Activated naive CD4-positive, alpha-beta T cell treated with anti-CD3 and anti-CD28 coated beads, Interleukin-2, amount 50 U/mL, for 72 hours (primary cell): Measurements from ENCODE around the gene ULK4. TPM values are rescaled to one million over a fixed set of nuclear protein-coding genes. Genes with fewer than 3 reads are reported as not detected.
"Not testable (repeated sequence)": the region's sequence is repeated elsewhere in the genome, so short reads cannot be mapped to it uniquely, and the experiment has no call there.

Experiments used
- ATAC-seq, 2 donors: fragments of 150-1000 bp; cut with Tn5 transposase; 2 replicates each; pipeline ENCODE4 v1.10.0; 2021; ENCODE audit warnings: mild to moderate bottlenecking in 2 of 2, moderate library complexity in 2 of 2
- DNase-seq, 2 donors: peaks; one replicate each; pipeline ENCODE4 v3.0.0; 2021 to 2022; ENCODE audit warnings: low spot score in 2 of 2
- H3K27ac Mint-ChIP-seq, 2 donors: one replicate each; pipeline ENCODE4 v1.8.0; 2022; ENCODE audit warnings: mild to moderate bottlenecking in 2 of 2, mixed read lengths in 2 of 2
- H3K36me3 Mint-ChIP-seq, 2 donors: one replicate each; pipeline ENCODE4 v1.8.0; 2022; ENCODE audit warnings: mixed read lengths in 2 of 2
- H3K9me3 Mint-ChIP-seq, 2 donors: one replicate each; pipeline ENCODE4 v1.8.0; 2022; ENCODE audit warnings: mixed read lengths in 2 of 2
- total RNA-seq, 2 donors: library from RNA; stranded (reverse); gene quantifications; one replicate each; pipeline ENCODE4 v1.2.3, GENCODE V29; 2022

The ULK4 gene
- total RNA-seq, 2 donors from 2014 or later, result 8.1 to 8.9 TPM

- Mint-ChIP-seq H3K27ac (no peak overlapping the region), H3K9me3 (peaks cover 14 to 16% of the 10 kb centered on the region in 2 donors), H3K36me3 (peaks cover 31 to 34% of the 10 kb centered on the region in 2 donors)
- DNase-seq (no peak), ATAC-seq (no peak)
Observed at GRCh38 chr3:41668379-41668778, 293.5 kb downstream of the ULK4 start.

- peaks cover 10 to 11% of the 10 kb centered on the region in 2 donors for H3K9me3 Mint-ChIP-seq
- peaks cover 23 to 27% of the 10 kb centered on the region in 2 donors for H3K36me3 Mint-ChIP-seq
- no peak overlapping the region for H3K27ac Mint-ChIP-seq
- ATAC-seq, result no peak
- DNase-seq, result no peak
Observed at GRCh38 chr3:41662288-41662687, 299.6 kb downstream of the ULK4 start.

GRCh38 chr3:41661796-41662195 lies 300.1 kb downstream of the ULK4 start:
- no peak for DNase-seq
- ATAC-seq, result no peak
- Mint-ChIP-seq H3K36me3 (peaks cover 23 to 27% of the 10 kb centered on the region in 2 donors), H3K9me3 (peaks cover 10 to 11% of the 10 kb centered on the region in 2 donors), H3K27ac (no peak overlapping the region)

GRCh38 chr3:41660510-41660909 lies 301.4 kb downstream of the ULK4 start:
- Mint-ChIP-seq H3K27ac (no peak overlapping the region), H3K9me3 (peaks cover 4 to 5% of the 10 kb centered on the region in 2 donors), H3K36me3 (peaks cover 11 to 14% of the 10 kb centered on the region in 2 donors)
- DNase-seq (no peak), ATAC-seq (no peak)

GRCh38 chr3:41653571-41654239 lies 308.2 kb downstream of the ULK4 start:
- peaks cover 0 to under 1% of the 10 kb centered on the region in 2 donors for H3K9me3 Mint-ChIP-seq
- DNase-seq (no peak), ATAC-seq (no peak)
- peaks cover 2 to 4% of the 10 kb centered on the region in 2 donors for H3K36me3 Mint-ChIP-seq
- H3K27ac Mint-ChIP-seq, result no peak overlapping the region

- ATAC-seq (no peak), DNase-seq (no peak)
- H3K27ac Mint-ChIP-seq, result no peak overlapping the region
- H3K36me3 Mint-ChIP-seq, result peaks cover 6 to 12% of the 10 kb centered on the region in 2 donors
- peaks cover 3 to 6% of the 10 kb centered on the region in 2 donors for H3K9me3 Mint-ChIP-seq
Observed at GRCh38 chr3:41652931-41653330, 309.0 kb downstream of the ULK4 start.

- Mint-ChIP-seq H3K27ac (no peak overlapping the region), H3K9me3 (peaks cover 3 to 6% of the 10 kb centered on the region in 2 donors), H3K36me3 (peaks cover 6 to 12% of the 10 kb centered on the region in 2 donors)
- ATAC-seq (no peak), DNase-seq (no peak)
Observed at GRCh38 chr3:41652506-41652905, 309.4 kb downstream of the ULK4 start.

- no peak for DNase-seq
- Mint-ChIP-seq H3K36me3 (peaks cover 7 to 14% of the 10 kb centered on the region in 2 donors), H3K9me3 (peaks cover 3 to 8% of the 10 kb centered on the region in 2 donors), H3K27ac (no peak overlapping the region)
- no peak for ATAC-seq
Observed at GRCh38 chr3:41651718-41652117, 310.2 kb downstream of the ULK4 start.

GRCh38 chr3:41650406-41650805 lies 311.5 kb downstream of the ULK4 start:
- H3K9me3 Mint-ChIP-seq, result peaks cover 4 to 18% of the 10 kb centered on the region in 2 donors
- peaks cover 13 to 28% of the 10 kb centered on the region in 2 donors for H3K36me3 Mint-ChIP-seq
- no peak overlapping the region for H3K27ac Mint-ChIP-seq
- no peak for DNase-seq
- no peak for ATAC-seq

GRCh38 chr3:41649129-41649739 lies 312.7 kb downstream of the ULK4 start:
- H3K36me3 Mint-ChIP-seq, result peaks cover 13 to 32% of the 10 kb centered on the region in 2 donors
- no peak overlapping the region for H3K27ac Mint-ChIP-seq
- ATAC-seq, result no peak

GRCh38 chr3:41647730-41648129 lies 314.2 kb downstream of the ULK4 start:
- not testable (repeated sequence) for DNase-seq, ATAC-seq, H3K27ac Mint-ChIP-seq
- H3K36me3 Mint-ChIP-seq, result peaks cover 13 to 32% of the 10 kb centered on the region in 2 donors
- peaks cover 7 to 26% of the 10 kb centered on the region in 2 donors for H3K9me3 Mint-ChIP-seq

More at GRCh38 chr3:41649129-41649739, 312.7 kb downstream of the ULK4 start:
- no peak for DNase-seq
- H3K9me3 Mint-ChIP-seq, result peaks cover 7 to 23% of the 10 kb centered on the region in 2 donors

- Mint-ChIP-seq H3K9me3 (peaks cover under 1 to 6% of the 10 kb centered on the region in 2 donors), H3K27ac (no peak overlapping the region), H3K36me3 (peaks cover 0 to 1% of the 10 kb centered on the region in 2 donors)
- ATAC-seq, result no peak
- DNase-seq, result no peak
Observed at GRCh38 chr3:41640076-41640475, 321.8 kb downstream of the ULK4 start.

GRCh38 chr3:41638381-41638780 lies 323.5 kb downstream of the ULK4 start:
- H3K27ac Mint-ChIP-seq, result no peak overlapping the region

GRCh38 chr3:41632700-41633099 lies 329.2 kb downstream of the ULK4 start:
- Mint-ChIP-seq H3K9me3 (no peaks in the 10 kb centered on the region), H3K36me3 (no peaks in the 10 kb centered on the region), H3K27ac (peak overlapping the region in 1 of 2 donors; percentile 62)
- DNase-seq (no peak), ATAC-seq (no peak)

More at GRCh38 chr3:41638381-41638780, 323.5 kb downstream of the ULK4 start:
- DNase-seq, result no peak
- ATAC-seq, result no peak
- Mint-ChIP-seq H3K36me3 (no peaks in the 10 kb centered on the region), H3K9me3 (peaks cover 0 to 1% of the 10 kb centered on the region in 2 donors)

- Mint-ChIP-seq H3K36me3 (no peaks in the 10 kb centered on the region), H3K27ac (no peak overlapping the region), H3K9me3 (no peaks in the 10 kb centered on the region)
- DNase-seq (no peak), ATAC-seq (no peak)
Observed at GRCh38 chr3:41630708-41631107, 331.2 kb downstream of the ULK4 start.

GRCh38 chr3:41629986-41630385 lies 331.9 kb downstream of the ULK4 start:
- no peak for ATAC-seq

GRCh38 chr3:41629072-41629471 lies 332.8 kb downstream of the ULK4 start:
- Mint-ChIP-seq H3K27ac (peak overlapping the region in 1 of 2 donors; percentile 57), H3K9me3 (no peaks in the 10 kb centered on the region), H3K36me3 (no peaks in the 10 kb centered on the region)
- DNase-seq, result no peak
- ATAC-seq, result no peak

More at GRCh38 chr3:41629986-41630385, 331.9 kb downstream of the ULK4 start:
- no peak for DNase-seq
- Mint-ChIP-seq H3K27ac (no peak overlapping the region), H3K9me3 (no peaks in the 10 kb centered on the region), H3K36me3 (no peaks in the 10 kb centered on the region)
